Gastrocnemius medialis (tissue), 4 donors: ENCODE measurements around the gene KRT4. TPM values are rescaled to one million over a fixed set of nuclear protein-coding genes. Genes with fewer than 3 reads are reported as not detected.

Experiments
- ATAC-seq, 2 donors: fragments of 150-250 bp; one replicate each; pipeline ENCODE4 v1.9.1; 2016
- DNase-seq, 2 donors: peaks; one replicate each; pipeline ENCODE4 v3.0.0-alpha.2; 2019
- H3K27ac ChIP-seq, 4 donors: fragments of 200-600 bp; sonication (generic); 1 replicate in 1 of 4; 2 replicates in 3 of 4; pipeline ENCODE4 v1.5.1; 2016 to 2018; ENCODE audit warnings: mild to moderate bottlenecking in 2 of 4, moderate library complexity in 1 of 4
- H3K27me3 ChIP-seq, 3 donors: fragments of 200-600 bp; sonication (generic) in 2 of 3; 1 replicate in 1 of 3; 2 replicates in 2 of 3; pipeline versions ENCODE4 v1.5.1 to v1.6.0; 2016 to 2019; ENCODE audit warnings: mild to moderate bottlenecking in 1 of 3, moderate library complexity in 1 of 3
- H3K36me3 ChIP-seq, 2 donors: fragments of 200-600 bp; sonication (generic) in 1 of 2; one replicate each; pipeline ENCODE4 v1.5.1; 2017 to 2018
- H3K4me1 ChIP-seq, 2 donors: fragments of 200-600 bp; sonication (generic) in 1 of 2; one replicate each; pipeline ENCODE4 v1.5.1; 2016 to 2017; ENCODE audit warnings: mild to moderate bottlenecking in 2 of 2
- H3K4me3 ChIP-seq, 4 donors: fragments of 200-600 bp; sonication (generic) in 3 of 4; 1 replicate in 1 of 4; 2 replicates in 3 of 4; pipeline ENCODE4 v1.5.1; 2016 to 2019; ENCODE audit warnings: mild to moderate bottlenecking in 2 of 4
- H3K9me3 ChIP-seq, 3 donors: fragments of 200-600 bp; sonication (generic) in 2 of 3; 1 replicate in 1 of 3; 2 replicates in 2 of 3; pipeline ENCODE4 v1.5.1; 2016 to 2019
- POLR2A ChIP-seq, 2 donors: fragments of 450-650 bp; IDR thresholded peaks; one replicate each; pipeline ENCODE4 v1.6.1; 2017; ENCODE audit warnings: antibody characterized with exemption in 2 of 2, mild to moderate bottlenecking in 2 of 2, moderate library complexity in 2 of 2
- in situ Hi-C, 4 donors: fragments of 200-750 bp; cut with MboI; loops; one replicate each; pipeline versions ENCODE4 v1.15.0 to v1.8.0; 2017; ENCODE audit warnings: low sequenced_read_pairs in 4 of 4
- intact Hi-C: fragments of 100-400 bp; cut with DNase I; formaldehyde crosslinking; loops from one replicate; pipeline ENCODE4 v1.15.1; 2023; ENCODE audit warnings: low total_unique reads
- total RNA-seq, 4 donors: library from RNA; depleted of rRNA; stranded (reverse); fragments of >200 nt; gene quantifications; one replicate each; pipeline versions ENCODE4 v1.1.0 to v1.2.3, GENCODE V29; 2016
- TF ChIP-seq, protein P1 (sequence below), 5 experiments: fragments of 450-650 bp in 3 of 5; fragments of 200-600 bp in 2 of 5; sonication (generic) in 2 of 5; IDR thresholded peaks in 4 of 5; conservative IDR thresholded peaks in 1 of 5; 1 replicate in 4 of 5; 2 replicates in 1 of 5; pipeline ENCODE4 v1.5.1; 2016 to 2019; ENCODE audit warnings: antibody characterized with exemption in 5 of 5, mild to moderate bottlenecking in 3 of 5, moderate library complexity in 3 of 5

Gene KRT4
- total RNA-seq, 4 donors from 2014 or later, result not detected

DNA sequence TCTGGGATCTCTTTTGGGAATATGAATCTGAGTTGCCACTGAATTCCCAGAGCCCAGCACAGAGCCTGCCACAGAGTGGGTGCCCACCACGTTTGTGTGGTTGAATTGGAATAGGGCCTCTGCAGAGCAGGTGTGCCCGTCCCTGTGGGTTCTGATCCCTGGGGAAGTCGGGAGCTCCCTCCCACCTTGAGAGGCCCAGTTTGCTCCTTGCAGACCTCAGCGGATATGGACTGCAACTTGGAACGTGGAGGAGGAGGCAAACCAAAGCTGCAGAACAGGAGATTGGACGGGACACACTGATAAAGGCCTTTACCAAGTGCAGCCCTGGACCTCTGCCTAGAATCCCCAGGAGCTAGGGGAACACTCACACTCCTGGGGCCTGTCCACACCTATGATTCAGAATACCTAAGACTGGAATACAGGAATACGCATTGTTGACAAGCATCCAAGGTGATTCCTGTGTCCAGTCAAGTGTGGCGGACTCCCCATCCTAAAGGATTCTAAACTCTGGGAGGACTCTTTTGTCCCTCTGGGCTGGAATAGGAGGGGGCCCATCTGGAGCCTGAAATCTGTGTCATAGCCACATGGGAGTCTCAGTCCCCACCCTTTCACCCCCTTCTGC is 39.2 kb downstream of the KRT4 start:
- H3K27me3 ChIP-seq, result peaks cover 0 to 3% (median 0%) of the 10 kb centered on the region in 3 donors
- intact Hi-C loops (no loop called here), in situ Hi-C loops (no loop called here)
- no peak for ATAC-seq
- H3K9me3 ChIP-seq, result no peaks in the 10 kb centered on the region
- no peak overlapping the region for H3K4me3 ChIP-seq
- TF ChIP-seq POLR2A (IDR thresholded peaks at IDR 0.05), result no peak
- TF ChIP-seq, protein P1, sequence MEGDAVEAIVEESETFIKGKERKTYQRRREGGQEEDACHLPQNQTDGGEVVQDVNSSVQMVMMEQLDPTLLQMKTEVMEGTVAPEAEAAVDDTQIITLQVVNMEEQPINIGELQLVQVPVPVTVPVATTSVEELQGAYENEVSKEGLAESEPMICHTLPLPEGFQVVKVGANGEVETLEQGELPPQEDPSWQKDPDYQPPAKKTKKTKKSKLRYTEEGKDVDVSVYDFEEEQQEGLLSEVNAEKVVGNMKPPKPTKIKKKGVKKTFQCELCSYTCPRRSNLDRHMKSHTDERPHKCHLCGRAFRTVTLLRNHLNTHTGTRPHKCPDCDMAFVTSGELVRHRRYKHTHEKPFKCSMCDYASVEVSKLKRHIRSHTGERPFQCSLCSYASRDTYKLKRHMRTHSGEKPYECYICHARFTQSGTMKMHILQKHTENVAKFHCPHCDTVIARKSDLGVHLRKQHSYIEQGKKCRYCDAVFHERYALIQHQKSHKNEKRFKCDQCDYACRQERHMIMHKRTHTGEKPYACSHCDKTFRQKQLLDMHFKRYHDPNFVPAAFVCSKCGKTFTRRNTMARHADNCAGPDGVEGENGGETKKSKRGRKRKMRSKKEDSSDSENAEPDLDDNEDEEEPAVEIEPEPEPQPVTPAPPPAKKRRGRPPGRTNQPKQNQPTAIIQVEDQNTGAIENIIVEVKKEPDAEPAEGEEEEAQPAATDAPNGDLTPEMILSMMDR (IDR thresholded peaks at IDR 0.05 in 4 of 5, conservative IDR thresholded peaks at IDR 0.05 in 1 of 5), result no peak
- H3K27ac ChIP-seq, result no peak overlapping the region
- H3K36me3 ChIP-seq, result no peaks in the 10 kb centered on the region
- no peak for DNase-seq
- no peaks in the 10 kb centered on the region for H3K4me1 ChIP-seq

DNA sequence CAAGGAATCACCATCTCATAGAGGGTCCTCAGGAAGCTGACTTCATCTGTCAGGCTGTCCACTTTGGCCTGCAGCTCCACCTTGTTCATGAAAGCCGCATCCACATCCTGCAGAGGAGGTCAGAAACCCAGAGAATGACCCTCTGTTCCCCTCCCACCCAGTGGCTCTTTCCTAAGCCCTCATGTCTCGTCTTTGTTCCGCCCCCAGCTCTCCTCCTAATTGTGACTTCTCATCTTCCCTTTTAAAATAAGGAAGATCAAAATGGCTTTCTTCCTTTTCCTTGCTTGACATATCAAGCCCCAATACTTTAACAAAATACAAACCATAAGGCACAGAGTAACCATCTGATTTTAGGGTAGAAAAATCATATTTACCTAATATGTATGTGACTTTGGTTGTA is 41.1 kb downstream of the KRT4 start:
- no peak for DNase-seq
- Histone ChIP-seq H3K4me3 (no peak overlapping the region), H3K9me3 (no peaks in the 10 kb centered on the region), H3K27me3 (no peaks in the 10 kb centered on the region), H3K27ac (no peak overlapping the region), H3K4me1 (no peaks in the 10 kb centered on the region), H3K36me3 (no peaks in the 10 kb centered on the region)
- in situ Hi-C loops (no loop called here), intact Hi-C loops (no loop called here)
- ATAC-seq, result no peak
- no peak for TF ChIP-seq POLR2A (IDR thresholded peaks at IDR 0.05)
- TF ChIP-seq, protein P1 (IDR thresholded peaks at IDR 0.05 in 4 of 5, conservative IDR thresholded peaks at IDR 0.05 in 1 of 5), result no peak

DNA sequence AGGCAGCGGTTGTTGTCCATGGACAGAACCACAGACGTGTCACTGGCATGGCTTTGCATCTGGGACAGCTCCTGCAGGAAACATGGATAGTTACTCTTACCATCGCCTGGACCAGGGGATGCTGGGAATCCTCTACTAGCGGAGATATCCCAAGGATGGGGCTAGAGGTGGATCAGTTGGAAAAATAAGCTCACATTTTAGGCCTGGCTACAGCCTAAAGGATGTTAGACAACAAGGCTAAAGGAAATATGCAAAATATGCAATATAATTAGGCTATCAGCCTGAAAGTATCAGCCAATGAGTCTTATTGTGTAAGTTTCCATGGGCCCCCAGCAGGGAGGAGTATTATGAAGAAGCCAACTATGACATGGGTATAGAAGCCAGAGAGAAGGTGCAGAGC is 41.7 kb downstream of the KRT4 start:
- Histone ChIP-seq H3K36me3 (no peaks in the 10 kb centered on the region), H3K9me3 (no peaks in the 10 kb centered on the region), H3K27me3 (no peaks in the 10 kb centered on the region), H3K4me3 (no peak overlapping the region), H3K27ac (no peak overlapping the region), H3K4me1 (no peaks in the 10 kb centered on the region)
- no peak for ATAC-seq
- TF ChIP-seq, protein P1 (IDR thresholded peaks at IDR 0.05 in 4 of 5, conservative IDR thresholded peaks at IDR 0.05 in 1 of 5), result no peak
- no peak for TF ChIP-seq POLR2A (IDR thresholded peaks at IDR 0.05)
- in situ Hi-C loops (no loop called here), intact Hi-C loops (no loop called here)
- no peak for DNase-seq

DNA sequence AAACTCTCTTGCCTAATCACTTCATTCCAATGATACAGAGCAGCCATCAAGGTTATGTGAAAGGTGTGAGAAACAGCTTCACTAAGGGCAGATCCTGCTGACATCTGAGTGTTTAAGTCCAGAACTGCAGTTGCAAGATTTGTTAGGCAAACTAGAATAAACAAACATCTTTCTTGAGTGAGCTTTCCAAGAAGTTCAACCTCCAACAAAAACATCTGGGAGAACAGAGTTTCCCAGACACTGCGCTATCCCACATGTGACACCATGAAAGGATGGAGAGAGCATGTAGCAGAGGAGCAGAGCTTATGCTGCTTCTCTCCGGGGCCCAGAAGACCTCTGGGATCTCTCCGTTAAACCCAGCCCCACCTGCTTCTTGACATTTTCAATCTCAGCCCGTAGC is 42.4 kb downstream of the KRT4 start:
- TF ChIP-seq POLR2A (IDR thresholded peaks at IDR 0.05), result no peak
- TF ChIP-seq, protein P1 (IDR thresholded peaks at IDR 0.05 in 4 of 5, conservative IDR thresholded peaks at IDR 0.05 in 1 of 5), result no peak
- intact Hi-C loops (no loop called here), in situ Hi-C loops (no loop called here)
- Histone ChIP-seq H3K36me3 (no peaks in the 10 kb centered on the region), H3K27me3 (no peaks in the 10 kb centered on the region), H3K27ac (no peak overlapping the region), H3K4me1 (no peaks in the 10 kb centered on the region), H3K9me3 (no peaks in the 10 kb centered on the region), H3K4me3 (no peak overlapping the region)
- no peak for ATAC-seq
- DNase-seq, result no peak

DNA sequence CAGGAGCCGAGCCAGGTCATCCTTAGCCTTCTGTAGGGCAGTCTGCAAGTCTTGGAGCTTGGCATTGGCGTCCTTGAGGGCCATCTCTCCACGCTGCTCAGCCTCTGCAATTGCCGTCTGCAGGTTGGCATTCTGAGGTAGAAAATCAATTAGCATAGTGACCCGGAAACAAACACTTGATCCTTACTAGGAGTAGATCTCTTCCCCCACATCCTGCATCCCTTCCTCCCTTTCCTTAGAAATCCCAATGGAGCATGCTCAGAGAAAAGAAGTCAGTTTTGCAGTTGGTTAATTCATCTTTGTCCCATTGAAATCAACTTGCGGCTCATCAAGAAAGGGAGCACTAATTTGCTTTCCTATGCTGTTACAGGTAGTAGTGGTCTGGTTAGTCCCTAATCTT is 42.8 kb downstream of the KRT4 start:
- no peaks in the 10 kb centered on the region for H3K36me3 ChIP-seq
- intact Hi-C loops, result no loop called here
- H3K4me1 ChIP-seq, result no peaks in the 10 kb centered on the region
- ATAC-seq (no peak), DNase-seq (no peak)
- TF ChIP-seq POLR2A (IDR thresholded peaks at IDR 0.05), result no peak
- TF ChIP-seq, protein P1 (IDR thresholded peaks at IDR 0.05 in 4 of 5, conservative IDR thresholded peaks at IDR 0.05 in 1 of 5), result no peak
- no peaks in the 10 kb centered on the region for H3K27me3 ChIP-seq
- H3K27ac ChIP-seq, result no peak overlapping the region
- H3K4me3 ChIP-seq, result no peak overlapping the region
- in situ Hi-C loops, result no loop called here
- no peaks in the 10 kb centered on the region for H3K9me3 ChIP-seq
